IMR-90 (cell line): Measurements from ENCODE around the gene KCNIP1. TPM values are rescaled to one million over a fixed set of nuclear protein-coding genes. Genes with fewer than 3 reads are reported as not detected.

Source experiments
- ATAC-seq: fragments of 200-7000 bp; cut with Tn5 transposase; 2 replicates; pipeline ENCODE4 v1.9.1; 2020; ENCODE audit warnings: low read depth, mild to moderate bottlenecking, moderate library complexity
- BruUV-seq: library from RNA; stranded (reverse); fragments of 400-500 nt; replicated peaks from 2 replicates; lab custom pipeline; 2021; lab: Mats Ljungman, UMichigan
- CTCF ChIA-PET: fragments of 300-600 bp; formaldehyde crosslinking; extraction: SDS; loops from one replicate; lab custom pipeline; 2021; ENCODE audit warnings: antibody characterized with exemption; lab: Yijun Ruan, JAX
- POLR2A ChIA-PET: fragments of 300-600 bp; sonication (Branson Sonifier 250); formaldehyde crosslinking; loops from one replicate; lab custom pipeline; 2022; ENCODE audit warnings: antibody characterized with exemption; ENCODE audit not compliant: unreplicated experiment; lab: Charles Lee
- DNase-seq: peaks from one replicate; pipeline ENCODE4 v3.0.0; 2013
- H2AFZ ChIP-seq: replicated peaks from 2 replicates; pipeline ENCODE3; 2013; ENCODE audit warnings: low read length, mild to moderate bottlenecking; ENCODE audit not compliant: poor library complexity
- H2AK5ac ChIP-seq: 2 replicates; pipeline ENCODE4 v1.6.1; 2013; ENCODE audit warnings: low read depth, low read length, inconsistent platforms
- H2AK9ac ChIP-seq: replicated peaks from 2 replicates; pipeline ENCODE3; 2013; ENCODE audit warnings: mild to moderate bottlenecking, low read depth, low read length, moderate library complexity; ENCODE audit not compliant: poor library complexity
- H2BK120ac ChIP-seq: 2 replicates; pipeline ENCODE4 v1.6.1; 2013; ENCODE audit warnings: low read depth, low read length, inconsistent platforms
- H2BK15ac ChIP-seq: 3 replicates; pipeline ENCODE4 v1.6.1; 2013; ENCODE audit warnings: low read depth, low read length, inconsistent platforms
- H2BK20ac ChIP-seq: 2 replicates; pipeline ENCODE4 v1.6.1; 2013; ENCODE audit warnings: low read depth, mild to moderate bottlenecking, inconsistent platforms, low read length, moderate library complexity
- H2BK5ac ChIP-seq: 2 replicates; pipeline ENCODE4 v1.6.1; 2013; ENCODE audit warnings: mild to moderate bottlenecking, low read depth, low read length, inconsistent platforms; ENCODE audit not compliant: poor library complexity, severe bottlenecking
- H3K14ac ChIP-seq: replicated peaks from 2 replicates; pipeline ENCODE4 v1.6.1; 2013; ENCODE audit warnings: low read depth, low read length, inconsistent platforms
- H3K18ac ChIP-seq: 2 replicates; pipeline ENCODE4 v1.6.1; 2013; ENCODE audit warnings: low read depth, low read length, control low read depth
- H3K23ac ChIP-seq: 2 replicates; pipeline ENCODE4 v1.6.1; 2013; ENCODE audit warnings: low read depth, low read length, inconsistent platforms
- H3K27ac ChIP-seq: 2 replicates; pipeline ENCODE4 v1.5.1; 2013; ENCODE audit warnings: mild to moderate bottlenecking, control low read depth, low read length; ENCODE audit not compliant: insufficient read depth
- H3K27me3 ChIP-seq: 2 replicates; pipeline ENCODE4 v1.6.1; 2013; ENCODE audit warnings: low read length; ENCODE audit not compliant: control insufficient read depth, insufficient read depth
- H3K36me3 ChIP-seq: 2 replicates; pipeline ENCODE4 v1.6.1; 2013; ENCODE audit warnings: low read length, mixed read lengths; ENCODE audit not compliant: control insufficient read depth, insufficient read depth
- H3K4ac ChIP-seq: 2 replicates; pipeline ENCODE4 v1.6.1; 2013; ENCODE audit warnings: low read depth, low read length, inconsistent platforms
- H3K4me1 ChIP-seq: 2 replicates; pipeline ENCODE4 v1.6.1; 2013; ENCODE audit warnings: low read length, mixed read lengths; ENCODE audit not compliant: control insufficient read depth, insufficient read depth
- H3K4me2 ChIP-seq: 2 replicates; pipeline ENCODE4 v1.6.1; 2013; ENCODE audit warnings: low read depth, mild to moderate bottlenecking, control low read depth, low read length, moderate library complexity
- H3K4me3 ChIP-seq: 2 replicates; pipeline ENCODE4 v1.5.1; 2013; ENCODE audit warnings: low read depth, mild to moderate bottlenecking, control low read depth, low read length, moderate library complexity; ENCODE audit not compliant: insufficient read depth
- H3K56ac ChIP-seq: 2 replicates; pipeline ENCODE4 v1.6.1; 2013; ENCODE audit warnings: low read length, inconsistent platforms; ENCODE audit not compliant: insufficient read depth; ENCODE audit errors: extremely low read depth
- H3K79me1 ChIP-seq, 2 experiments: 2 replicates each; pipeline ENCODE4 v1.6.1; 2013; ENCODE audit warnings: low read length in 2 of 2, inconsistent platforms in 1 of 2, low read depth in 1 of 2
- H3K9ac ChIP-seq: 2 replicates; pipeline ENCODE4 v1.6.1; 2013; ENCODE audit warnings: low read depth, low read length, control low read depth
- H3K9me1 ChIP-seq: 2 replicates; pipeline ENCODE4 v1.6.1; 2013; ENCODE audit warnings: low read length, inconsistent platforms; ENCODE audit not compliant: insufficient read depth
- H3K9me3 ChIP-seq: 2 replicates; pipeline ENCODE4 v1.6.1; 2013; ENCODE audit warnings: low read length; ENCODE audit not compliant: control insufficient read depth, insufficient read depth
- H4K20me1 ChIP-seq: 2 replicates; pipeline ENCODE4 v1.6.1; 2013; ENCODE audit warnings: low read length, inconsistent platforms; ENCODE audit not compliant: insufficient read depth
- H4K5ac ChIP-seq: 2 replicates; pipeline ENCODE4 v1.6.1; 2013; ENCODE audit warnings: mild to moderate bottlenecking, low read depth, low read length, control low read depth
- H4K8ac ChIP-seq, 2 experiments: 2 replicates each; pipeline ENCODE4 v1.6.1; 2013; ENCODE audit warnings: low read depth in 2 of 2, low read length in 2 of 2, control low read depth in 1 of 2, inconsistent platforms in 1 of 2
- H4K91ac ChIP-seq: 2 replicates; pipeline ENCODE4 v1.6.1; 2013; ENCODE audit warnings: low read depth, low read length, inconsistent platforms; ENCODE audit not compliant: insufficient read depth
- ELK1 ChIP-seq: fragments of 150-350 bp; IDR thresholded peaks from 2 replicates; pipeline ENCODE4 v1.6.1; 2016; ENCODE audit warnings: low read depth, mild to moderate bottlenecking, low read length, moderate library complexity, borderline replicate concordance
- WGBS, 2 experiments: methylation state at CpG; one replicate each; pipeline versions ENCODE4 v1.1.5 to v1.1.7; 2013; ENCODE audit warnings: missing lambda C conversion rate in 2 of 2; ENCODE audit not compliant: insufficient read length in 1 of 2; ENCODE audit errors: extremely low coverage in 2 of 2; 5-methylcytosine and 5-hydroxymethylcytosine counted together
- dilution Hi-C: fragments of 300-500 bp; cut with HindIII; formaldehyde crosslinking; loops from one replicate; pipeline ENCODE4 v1.14.3; 2018; ENCODE audit warnings: low sequenced_read_pairs; ENCODE audit not compliant: unreplicated experiment
- in situ Hi-C: fragments of 300-500 bp; cut with MboI; formaldehyde crosslinking; loops from 3 replicates; pipeline ENCODE4 v1.14.3; 2019; ENCODE audit warnings: low sequenced_read_pairs, inconsistent platforms, mixed read lengths
- intact Hi-C: fragments of 100-400 bp; cut with micrococcal nuclease; formaldehyde crosslinking; loops from 2 replicates; pipeline ENCODE4 v1.10.0; 2022
- polyA plus RNA-seq, 3 experiments: library from polyadenylated mRNA; depleted of rRNA; stranded (reverse); fragments of >200 nt; gene quantifications; 2 replicates each; pipeline ENCODE4 v1.2.3, GENCODE V29; 2012; ENCODE audit warnings: low replicate concordance in 1 of 3
- total RNA-seq: library from RNA; depleted of rRNA; stranded (reverse); fragments of >200 nt; gene quantifications from 2 replicates; pipeline ENCODE4 v1.2.3, GENCODE V29; 2012

The KCNIP1 gene
- total and polyA plus RNA-seq, 2 of the 4 experiments (the other 2 are of a cell fraction), result not detected

DNA sequence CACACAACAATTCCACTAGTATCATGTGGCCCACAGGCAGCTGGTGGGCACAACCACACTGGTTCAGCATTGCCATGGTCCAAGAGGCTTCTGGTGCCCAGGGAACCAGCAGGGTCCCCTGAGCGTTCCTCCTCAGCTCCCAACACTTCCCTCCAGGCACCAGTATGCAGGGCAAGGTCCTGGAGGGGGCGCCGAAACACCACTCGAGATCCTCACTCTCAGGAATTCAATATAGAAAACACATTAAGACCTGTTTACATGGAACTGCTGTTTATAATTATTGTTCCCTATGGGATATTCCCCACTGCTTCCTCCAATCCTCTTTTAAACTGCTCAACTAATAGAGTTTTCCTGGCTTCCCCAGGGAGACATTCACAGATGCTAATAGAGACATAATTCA lies 187.8 kb downstream of the KCNIP1 start:
- Histone ChIP-seq H3K9ac (no peak overlapping the region), H2BK20ac (no peak overlapping the region), H3K9me3 (no peaks in the 10 kb centered on the region), H3K36me3 (no peaks in the 10 kb centered on the region), H3K18ac (no peak overlapping the region), H2BK5ac (no peak overlapping the region), H2AK5ac (no peak overlapping the region), H3K4me2 (no peak overlapping the region), H2BK120ac (no peak overlapping the region), H3K4me1 (no peaks in the 10 kb centered on the region), H2AFZ (no peak overlapping the region), H3K14ac (no peak overlapping the region), H3K4me3 (no peak overlapping the region), H3K27me3 (no peaks in the 10 kb centered on the region; the same call in 1 of the 2 replicates), H3K56ac (no peak overlapping the region), H2BK15ac (no peak overlapping the region), H4K91ac (no peak overlapping the region), H4K8ac (no peak overlapping the region), H3K9me1 (no peaks in the 10 kb centered on the region), H4K5ac (no peak overlapping the region), H3K4ac (no peak overlapping the region), H2AK9ac (no peak overlapping the region), H3K27ac (no peak overlapping the region), H4K20me1 (no peaks in the 10 kb centered on the region), H3K23ac (no peak overlapping the region), H3K79me1 (no peaks in the 10 kb centered on the region)
- ChIA-PET CTCF (no interaction called here), POLR2A (no interaction called here)
- in situ Hi-C loops, result no loop called here
- dilution Hi-C loops, result no loop called here
- intact Hi-C loops, result no loop called here
- no TSS peak for BruUV-seq
- no peak for TF ChIP-seq ELK1
- ATAC-seq (no peak), DNase-seq (no peak)
- no CpG with 5 or more reads among the region's 4 CpGs for WGBS, 2 experiments
